ENCODE results near the gene LINGO1.

Gene LINGO1, protein sequence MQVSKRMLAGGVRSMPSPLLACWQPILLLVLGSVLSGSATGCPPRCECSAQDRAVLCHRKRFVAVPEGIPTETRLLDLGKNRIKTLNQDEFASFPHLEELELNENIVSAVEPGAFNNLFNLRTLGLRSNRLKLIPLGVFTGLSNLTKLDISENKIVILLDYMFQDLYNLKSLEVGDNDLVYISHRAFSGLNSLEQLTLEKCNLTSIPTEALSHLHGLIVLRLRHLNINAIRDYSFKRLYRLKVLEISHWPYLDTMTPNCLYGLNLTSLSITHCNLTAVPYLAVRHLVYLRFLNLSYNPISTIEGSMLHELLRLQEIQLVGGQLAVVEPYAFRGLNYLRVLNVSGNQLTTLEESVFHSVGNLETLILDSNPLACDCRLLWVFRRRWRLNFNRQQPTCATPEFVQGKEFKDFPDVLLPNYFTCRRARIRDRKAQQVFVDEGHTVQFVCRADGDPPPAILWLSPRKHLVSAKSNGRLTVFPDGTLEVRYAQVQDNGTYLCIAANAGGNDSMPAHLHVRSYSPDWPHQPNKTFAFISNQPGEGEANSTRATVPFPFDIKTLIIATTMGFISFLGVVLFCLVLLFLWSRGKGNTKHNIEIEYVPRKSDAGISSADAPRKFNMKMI

DNA sequence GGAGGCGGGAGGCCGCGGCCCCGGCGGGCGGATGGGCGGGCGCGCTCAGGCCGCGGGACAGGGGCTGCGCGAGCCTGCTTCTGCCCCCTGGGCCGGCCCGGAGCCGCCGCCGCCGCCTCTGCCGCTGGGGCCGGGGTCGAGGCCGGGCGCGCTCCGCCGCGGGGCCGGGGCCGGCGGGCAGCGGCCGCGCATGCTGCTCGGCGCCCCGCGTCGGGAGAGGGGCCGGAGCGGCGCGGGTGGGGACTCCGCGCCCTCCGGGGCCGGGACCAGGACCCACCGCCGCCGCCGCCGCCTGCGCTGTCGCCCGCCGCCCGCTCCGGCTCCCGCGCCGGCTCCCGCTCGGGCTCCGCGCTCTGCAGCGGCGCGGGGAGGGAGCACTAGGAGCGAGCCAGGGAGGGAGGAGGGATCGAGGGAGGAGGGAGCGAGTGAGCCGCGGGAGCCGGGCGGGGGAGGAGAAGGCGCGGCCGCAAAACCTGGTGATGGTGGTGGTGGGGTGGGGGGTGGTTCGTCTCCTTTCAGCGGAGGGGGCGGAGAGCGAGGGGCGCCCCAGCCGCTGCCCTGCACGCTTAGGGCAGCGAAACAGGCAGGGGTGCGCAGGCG lies at the start of gene LINGO1:
TSS of gene LINGO1 (minus strand) at position 379 of the 600 bp plus-strand sequence. CDS start 597 bp downstream, outside the sequence.
- no peak for DNase-seq

- no peak for DNase-seq
These were observed 48.6 kb upstream of the LINGO1 start for GRCh38 chr15:77681362-77681761.

GRCh38 chr15:77676569-77677375 lies 44.1 kb upstream of the LINGO1 start:
- no peak for DNase-seq

DNA sequence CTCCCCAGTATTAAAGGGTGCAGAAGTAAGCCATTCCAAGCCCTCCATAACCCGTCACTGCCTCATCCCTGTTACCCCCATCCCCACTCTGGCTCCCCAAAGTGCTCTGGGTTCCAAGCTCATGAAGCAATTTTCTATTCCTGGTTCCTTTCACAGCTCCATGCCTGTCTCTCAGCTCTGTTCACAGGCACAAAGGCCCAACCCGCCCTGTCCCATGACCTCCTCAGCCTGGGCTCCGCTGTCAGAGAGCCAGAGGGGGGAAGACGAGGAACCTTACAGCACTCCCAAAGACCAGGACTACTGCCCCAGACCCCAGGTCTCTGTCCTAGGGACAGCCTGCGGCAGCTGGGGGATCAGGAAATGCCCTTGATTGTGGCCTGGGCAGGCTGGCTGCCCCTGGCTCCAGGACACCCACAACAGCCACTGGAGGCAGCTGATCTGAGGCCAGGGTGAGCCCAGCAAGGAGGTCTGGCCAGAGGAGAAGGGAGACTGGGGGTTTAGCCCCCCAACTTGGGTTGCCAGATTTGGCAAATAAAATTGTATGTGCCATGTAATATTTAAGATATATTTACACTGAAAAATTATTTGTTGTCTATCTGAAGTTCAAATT lies 43.2 kb upstream of the LINGO1 start:
- no peak for DNase-seq

DNA sequence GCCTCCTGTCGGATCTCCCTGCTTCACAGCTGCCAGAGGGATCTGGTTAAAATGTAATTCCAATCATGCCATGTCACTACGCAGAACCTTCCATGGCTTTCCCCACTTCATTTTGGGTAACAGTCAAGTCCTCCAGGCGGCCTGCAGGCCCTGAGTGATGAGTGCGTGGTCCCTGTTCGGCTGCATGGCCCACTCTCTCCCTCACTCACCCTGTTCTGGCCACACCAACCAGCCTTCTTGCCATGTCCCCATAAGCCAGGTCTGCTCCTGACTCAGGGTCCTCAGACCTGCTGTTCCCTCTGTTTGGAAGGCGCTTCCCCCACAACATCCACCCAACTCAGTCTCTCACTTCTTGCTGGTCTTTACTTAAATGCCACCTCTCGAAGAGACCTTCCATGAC lies 41.6 kb upstream of the LINGO1 start:
- no peak for DNase-seq

DNA sequence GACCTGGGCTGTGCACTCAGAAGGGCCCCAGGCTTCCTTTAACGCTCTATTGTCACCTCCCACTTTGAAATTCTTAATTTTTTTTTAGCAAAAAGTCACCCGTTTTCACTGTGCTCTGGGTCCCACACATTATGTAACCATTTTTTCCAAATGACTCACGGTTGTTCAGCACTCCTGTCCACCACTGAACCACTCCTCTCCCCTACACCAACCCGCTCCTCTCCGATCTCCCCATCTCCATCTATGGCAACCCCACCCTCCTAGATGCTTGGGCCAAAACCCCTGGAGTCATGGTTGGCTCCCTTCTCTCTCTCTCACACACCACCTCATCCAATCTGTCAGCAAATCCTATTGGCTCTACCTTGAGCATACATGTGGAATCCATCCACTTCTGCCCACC lies 41.2 kb upstream of the LINGO1 start:
- no peak for DNase-seq

GRCh38 chr15:77672135-77672534 lies 39.4 kb upstream of the LINGO1 start:
- no peak for DNase-seq

DNA sequence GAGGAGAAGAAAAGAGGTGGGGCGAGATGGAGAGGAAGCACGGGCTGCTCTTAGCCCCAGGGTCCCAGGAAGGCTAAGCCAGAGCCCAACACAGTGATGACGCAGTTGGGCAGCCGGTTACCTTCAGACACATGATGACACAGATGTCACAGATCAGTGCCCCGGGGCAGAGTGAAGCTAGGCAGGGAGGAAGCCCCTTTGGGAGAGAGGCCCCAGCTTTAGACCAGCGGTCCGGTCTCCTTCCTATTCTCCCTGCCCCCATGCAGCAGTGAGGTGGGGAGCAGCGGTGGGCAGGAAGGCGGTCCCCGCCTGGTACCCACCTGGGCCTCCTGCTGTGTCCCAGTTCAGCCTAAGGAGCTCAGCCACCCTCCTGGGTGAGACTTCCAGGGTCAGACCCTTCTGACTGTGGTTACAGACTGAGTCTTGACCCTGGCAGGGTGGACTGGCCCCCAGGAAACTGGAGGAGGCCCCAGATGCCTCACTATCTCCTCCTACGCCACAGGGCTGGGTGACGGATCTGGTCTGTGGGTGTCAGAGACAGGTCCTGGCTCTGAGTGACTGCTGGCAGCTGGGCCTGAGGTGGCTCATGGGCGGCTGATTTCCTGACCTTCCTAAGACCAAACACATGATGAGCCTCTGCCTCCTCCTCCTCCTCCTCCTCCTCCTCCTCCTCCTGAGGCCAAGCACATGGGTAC lies 38.8 kb upstream of the LINGO1 start:
- no peak for DNase-seq

DNA sequence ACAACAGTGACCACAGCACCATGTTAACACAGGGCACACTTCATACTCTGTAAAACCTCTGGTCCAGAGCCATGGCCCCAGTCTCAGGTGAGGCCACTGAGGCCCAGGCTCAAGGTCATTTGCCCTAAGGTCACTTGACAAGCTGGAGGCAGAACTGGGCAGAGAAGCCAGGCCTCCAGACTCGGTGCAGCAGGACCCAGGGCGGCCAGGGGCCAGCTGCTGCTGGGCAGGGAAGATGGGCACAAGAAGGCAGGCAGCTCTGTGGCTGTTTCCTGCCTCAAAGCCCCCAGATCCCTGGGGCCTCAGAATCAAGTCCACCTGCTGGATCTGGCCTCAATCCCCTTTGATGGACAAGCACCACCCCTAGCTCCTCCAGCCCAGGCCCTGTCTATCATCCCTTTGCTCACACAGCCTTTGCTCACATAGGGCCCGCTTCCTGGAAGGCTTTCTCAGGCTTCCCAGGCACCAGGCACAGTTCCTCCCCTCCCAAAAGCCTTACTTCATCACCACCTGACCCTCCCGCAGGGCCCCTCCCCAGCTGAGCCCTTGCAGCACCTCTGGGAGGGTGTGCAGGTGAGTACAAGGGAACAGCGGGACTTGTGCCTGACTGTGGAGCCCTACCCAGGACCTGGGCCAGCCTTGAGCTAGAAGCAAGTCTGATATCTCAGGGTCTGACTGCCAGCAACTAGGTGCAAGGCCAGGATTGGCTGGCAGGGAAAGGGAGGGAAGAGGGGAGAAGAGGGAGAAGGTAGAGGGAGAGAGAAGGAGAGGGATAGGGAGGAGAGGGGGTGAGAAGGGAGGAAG lies 38.0 kb upstream of the LINGO1 start:
- DNase-seq, result no peak

DNA sequence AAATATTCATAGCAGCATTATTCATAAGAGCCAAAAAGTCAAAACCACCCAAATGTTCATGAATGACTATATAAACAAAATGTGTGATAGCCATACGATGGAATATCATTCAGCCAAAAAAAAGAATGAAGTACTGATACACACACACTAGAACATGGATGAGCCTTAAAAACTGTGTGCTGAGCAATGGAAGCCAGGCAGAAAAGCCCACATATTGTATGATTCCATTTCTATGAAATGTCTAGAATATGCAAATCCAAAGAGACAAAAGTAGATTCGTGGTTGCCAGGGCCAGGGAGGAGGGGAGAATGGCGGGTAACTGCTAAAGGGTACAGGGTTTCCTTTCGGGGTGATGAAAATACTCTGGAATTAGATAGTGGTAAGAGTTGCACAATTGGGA lies 37.2 kb upstream of the LINGO1 start:
- no peak for DNase-seq

- no peak for DNase-seq
These were observed 34.9 kb upstream of the LINGO1 start for GRCh38 chr15:77667338-77668234.

DNA sequence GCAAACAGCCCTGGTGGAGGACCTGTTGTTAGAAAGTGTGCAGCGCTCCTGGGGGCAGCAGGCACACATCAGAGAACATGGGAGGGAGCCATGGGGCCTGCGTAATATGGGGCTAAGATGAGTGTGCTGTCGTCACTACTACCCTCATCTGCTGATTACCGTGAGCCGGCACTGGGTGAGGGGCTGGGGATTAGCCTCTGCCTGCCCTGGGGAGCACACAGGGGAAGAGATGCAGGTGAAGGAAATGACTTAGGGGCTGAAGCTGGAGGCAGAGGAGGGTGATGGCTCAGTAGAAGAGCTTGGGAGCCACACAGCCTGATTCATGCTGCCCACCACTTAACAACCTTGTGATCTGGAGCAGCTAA lies 33.6 kb upstream of the LINGO1 start:
- no peak for DNase-seq

GRCh38 chr15:77665530-77666295 lies 33.0 kb upstream of the LINGO1 start:
- no peak for DNase-seq

- DNase-seq, result no peak
These were observed 31.7 kb upstream of the LINGO1 start for GRCh38 chr15:77664428-77664827.

DNA sequence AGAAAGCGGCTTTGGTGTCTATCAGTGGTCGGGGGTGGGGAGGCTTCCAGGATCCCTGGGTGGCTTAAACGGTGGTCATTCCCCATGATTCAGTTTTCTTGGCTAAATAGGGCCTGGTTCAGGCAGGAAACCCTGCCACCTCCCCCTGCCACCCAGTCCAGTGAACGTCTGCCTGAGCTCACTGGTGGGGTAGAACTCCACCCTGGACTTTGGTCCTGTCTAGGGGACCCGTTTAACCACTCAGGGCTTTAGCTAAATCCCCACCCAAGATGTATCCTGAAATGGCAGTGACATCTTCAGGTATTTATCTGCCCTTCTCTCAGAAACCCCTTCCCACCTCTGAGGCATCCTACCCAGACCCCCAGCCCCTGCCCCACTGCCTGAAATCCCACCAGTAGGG lies 30.5 kb upstream of the LINGO1 start:
- DNase-seq, result no peak

GRCh38 chr15:77659350-77660321 lies 26.9 kb upstream of the LINGO1 start:
- peak; percentile 2 for DNase-seq

DNA sequence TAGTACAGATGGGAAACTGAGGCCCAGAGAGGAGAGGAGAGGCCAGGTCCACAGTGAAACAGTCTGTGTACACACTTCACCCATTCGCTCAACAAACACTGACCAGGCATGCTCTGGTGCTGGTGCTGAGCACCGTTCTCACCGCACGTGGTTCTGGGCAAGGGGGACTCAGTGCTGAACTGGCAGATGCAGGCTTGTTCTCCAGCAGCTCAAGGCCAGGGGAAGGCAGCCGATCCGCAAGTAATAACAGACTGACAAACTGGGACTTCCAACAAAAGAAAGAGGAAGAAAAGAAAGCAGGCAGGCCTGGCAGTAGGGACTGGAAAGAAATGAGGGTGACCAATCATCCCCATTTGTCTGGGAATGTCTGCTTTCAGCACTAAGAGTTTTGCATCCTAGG lies 25.6 kb upstream of the LINGO1 start:
- DNase-seq, result no peak

DNA sequence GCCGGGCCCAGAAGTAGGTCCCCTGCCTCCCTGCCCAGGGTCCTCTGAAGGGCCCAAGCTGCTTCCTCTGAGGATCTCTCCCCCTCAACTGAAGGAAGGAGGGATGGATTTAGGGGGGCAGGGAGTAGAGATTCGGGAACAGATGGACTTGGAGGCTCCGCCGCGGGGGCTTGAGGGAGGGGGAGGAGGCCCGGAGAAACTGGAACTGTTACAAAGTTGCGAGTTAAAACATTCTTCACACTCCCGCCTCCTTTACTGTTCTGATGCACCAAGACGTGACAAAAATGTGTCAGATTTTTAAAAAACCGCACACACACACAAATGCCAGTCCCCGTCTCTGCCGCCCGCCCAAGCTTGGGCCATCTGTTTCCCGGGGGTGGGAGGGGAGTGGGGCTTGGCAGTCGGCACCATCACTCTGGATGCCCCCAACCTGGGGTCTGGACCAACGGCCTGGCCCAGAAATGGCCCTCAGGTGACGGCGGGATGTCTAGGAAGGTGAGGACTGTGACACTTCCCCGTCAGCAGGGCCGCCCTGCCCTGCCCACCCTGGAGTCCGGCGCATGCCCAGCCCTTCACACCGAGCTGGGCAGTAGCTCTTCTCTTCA lies 25.0 kb upstream of the LINGO1 start:
- DNase-seq, result no peak

Data from NCI-H510A treated with DMSO at 0.1 percent for 48 hours (cell line).